HepG2 (cell line): ENCODE measurements around the gene RETREG2. TPM values are rescaled to one million over a fixed set of nuclear protein-coding genes. Genes with fewer than 3 reads are reported as not detected.
A peak's percentile ranks its signal among the peaks of the same experiment; 100 is the strongest.

ENCODE experiments used
- ETV5 ChIP-seq: IDR thresholded peaks from 2 replicates; pipeline ENCODE4 v1.6.1; 2018; ENCODE audit warnings: missing biosample characterization, missing genetic modification reagents, inconsistent platforms, borderline replicate concordance
- KAT8 ChIP-seq: IDR thresholded peaks from 2 replicates; pipeline ENCODE4 v1.6.1; 2016; ENCODE audit warnings: missing genetic modification reagents, missing compliant biosample characterization
- KLF11 ChIP-seq: IDR thresholded peaks from 2 replicates; pipeline ENCODE4 v1.6.1; 2016; ENCODE audit warnings: missing compliant biosample characterization
- KLF13 ChIP-seq: sonication (generic); formaldehyde crosslinking; IDR thresholded peaks from 2 replicates; pipeline ENCODE4 v1.4.0; 2020; ENCODE audit warnings: mild to moderate bottlenecking, missing genetic modification reagents
- MZF1 ChIP-seq: sonication (generic); formaldehyde crosslinking; IDR thresholded peaks from 2 replicates; pipeline ENCODE4 v1.8.1; 2023; ENCODE audit warnings: mild to moderate bottlenecking, missing genetic modification reagents, borderline replicate concordance
- NAIF1 ChIP-seq: sonication (generic); formaldehyde crosslinking; IDR thresholded peaks from 2 replicates; pipeline ENCODE4 v1.5.0; 2020; ENCODE audit warnings: mild to moderate bottlenecking, missing genetic modification reagents, borderline replicate concordance
- SIN3B ChIP-seq: fragments of 150-350 bp; IDR thresholded peaks from 2 replicates; pipeline ENCODE4 v1.6.1; 2014; ENCODE audit warnings: low read length
- SMYD3 ChIP-seq: sonication (generic); formaldehyde crosslinking; IDR thresholded peaks from 2 replicates; pipeline ENCODE4 v1.8.1; 2023; ENCODE audit warnings: mild to moderate bottlenecking, missing genetic modification reagents
- SP4 ChIP-seq: sonication (generic); formaldehyde crosslinking; IDR thresholded peaks from 2 replicates; pipeline ENCODE4 v1.8.1; 2023; ENCODE audit warnings: mild to moderate bottlenecking, missing genetic modification reagents
- SRSF9 ChIP-seq: fragments of 200-400 bp; formaldehyde crosslinking; IDR thresholded peaks from 2 replicates; pipeline ENCODE4 v1.6.1; 2018; ENCODE audit warnings: borderline replicate concordance, mild to moderate bottlenecking, low read depth, low read length; ENCODE audit not compliant: insufficient read depth, poor library complexity, severe bottlenecking
- ZFP36L2 ChIP-seq: sonication (generic); formaldehyde crosslinking; IDR thresholded peaks from 2 replicates; pipeline ENCODE4 v1.4.0; 2020; ENCODE audit warnings: missing genetic modification reagents
- ZKSCAN8 ChIP-seq: IDR thresholded peaks from 2 replicates; pipeline ENCODE4 v1.6.1; 2016; ENCODE audit warnings: borderline replicate concordance, missing genetic modification reagents, missing compliant biosample characterization
- ZNF234 ChIP-seq: sonication (generic); formaldehyde crosslinking; conservative IDR thresholded peaks from 2 replicates; pipeline ENCODE4 v1.5.1; 2020; ENCODE audit warnings: mild to moderate bottlenecking, missing genetic modification reagents
- ZNF543 ChIP-seq: sonication (generic); formaldehyde crosslinking; IDR thresholded peaks from 2 replicates; pipeline ENCODE4 v1.4.0; 2020; ENCODE audit warnings: mild to moderate bottlenecking, missing genetic modification reagents
- ZNF569 ChIP-seq: sonication (generic); formaldehyde crosslinking; IDR thresholded peaks from 2 replicates; pipeline ENCODE4 v1.5.0; 2020; ENCODE audit warnings: mild to moderate bottlenecking, missing genetic modification reagents, moderate library complexity, borderline replicate concordance
- ZNF619 ChIP-seq: sonication (generic); formaldehyde crosslinking; IDR thresholded peaks from 2 replicates; pipeline ENCODE4 v1.4.0; 2020; ENCODE audit warnings: mild to moderate bottlenecking, missing genetic modification reagents
- ZNF776 ChIP-seq: sonication (generic); formaldehyde crosslinking; IDR thresholded peaks from 2 replicates; pipeline ENCODE4 v1.4.0; 2020; ENCODE audit warnings: mild to moderate bottlenecking, missing genetic modification reagents
- ZNF790 ChIP-seq: sonication (generic); formaldehyde crosslinking; IDR thresholded peaks from 2 replicates; pipeline ENCODE4 v1.8.0; 2022; ENCODE audit warnings: missing genetic modification reagents, mild to moderate bottlenecking, borderline replicate concordance
- polyA plus RNA-seq, 8 experiments: library from polyadenylated mRNA; depleted of rRNA in 3 of 8; stranded (reverse) in 7 of 8; unstranded in 1 of 8; fragments of >200 nt; fragmentation: Illumina TruSeq in 4 of 8; extraction: Trizol in 4 of 8; gene quantifications; 2 replicates each; pipeline versions ENCODE4 v1.2.1 to v1.2.3, GENCODE V29; 2011 to 2016; ENCODE audit warnings: low read depth in 4 of 8, missing spikeins in 1 of 8, mixed read lengths in 1 of 8; ENCODE audit not compliant: insufficient read depth in 1 of 8
- total RNA-seq, 5 experiments: library from RNA; depleted of rRNA; stranded (reverse); fragments of >200 nt; fragmentation: Illumina TruSeq; extraction: Trizol; gene quantifications; 2 replicates each; pipeline ENCODE4 v1.2.3, GENCODE V29; 2016; ENCODE audit warnings: low read depth in 1 of 5
- TF ChIP-seq, protein P1 (sequence below): sonication (generic); formaldehyde crosslinking; IDR thresholded peaks from 2 replicates; pipeline ENCODE4 v1.5.0; 2020; ENCODE audit warnings: mild to moderate bottlenecking, missing genetic modification reagents
- TF ChIP-seq, protein P2 (sequence below): sonication (generic); formaldehyde crosslinking; IDR thresholded peaks from 2 replicates; pipeline ENCODE4 v1.4.0; 2020; ENCODE audit warnings: missing genetic modification reagents
- TF ChIP-seq, protein P3 (sequence below): sonication (generic); formaldehyde crosslinking; conservative IDR thresholded peaks from 2 replicates; pipeline ENCODE4 v1.4.0; 2020; ENCODE audit warnings: missing genetic modification reagents
- TF ChIP-seq, protein P4 (sequence below): IDR thresholded peaks from 2 replicates; pipeline ENCODE4 v1.6.1; 2016; ENCODE audit warnings: missing biosample characterization, missing genetic modification reagents, low read depth

The RETREG2 gene
- total and polyA plus RNA-seq, 2 of the 13 experiments (the other 11 are each of a cell fraction or from before 2014, with no cell fraction given), result 86.0 to 134 TPM

DNA sequence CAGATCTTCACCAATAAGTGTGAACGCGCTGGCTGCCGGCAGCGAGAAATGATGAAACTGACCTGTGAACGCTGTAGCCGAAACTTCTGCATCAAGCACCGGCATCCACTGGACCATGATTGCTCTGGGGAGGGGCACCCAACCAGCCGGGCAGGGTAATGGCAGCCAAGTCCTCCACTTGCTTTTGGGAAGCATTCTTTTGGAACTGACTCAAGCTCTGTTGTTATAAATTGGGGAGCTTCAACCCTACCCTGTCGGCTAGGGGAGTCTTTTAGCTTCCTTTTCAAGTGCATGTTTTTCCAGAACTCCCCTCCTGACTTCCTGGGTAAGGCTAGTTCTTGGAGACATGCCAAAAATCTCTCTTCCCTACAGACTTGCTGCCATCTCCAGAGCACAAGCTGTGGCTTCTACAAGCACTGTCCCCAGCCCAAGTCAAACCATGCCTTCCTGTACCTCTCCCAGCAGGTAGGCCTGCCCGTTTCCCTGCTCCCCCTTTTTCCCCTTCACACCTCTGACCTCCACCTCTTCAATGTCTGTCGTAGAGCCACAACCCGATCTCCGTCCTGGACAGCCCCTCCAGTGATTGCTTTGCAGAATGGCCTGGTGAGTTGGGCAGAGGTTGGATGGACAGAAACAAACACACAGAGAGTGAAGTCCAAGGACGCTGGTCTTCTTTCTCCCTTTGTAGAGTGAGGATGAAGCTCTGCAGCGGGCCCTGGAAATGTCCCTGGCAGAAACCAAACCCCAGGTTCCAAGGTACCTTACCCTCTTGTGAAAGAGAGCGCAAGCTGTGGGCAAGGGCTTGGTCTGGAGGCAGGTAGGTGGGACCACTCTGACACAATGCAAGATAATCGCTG lies 30.0 kb downstream of the RETREG2 start (continued):
- TF ChIP-seq, protein P1, sequence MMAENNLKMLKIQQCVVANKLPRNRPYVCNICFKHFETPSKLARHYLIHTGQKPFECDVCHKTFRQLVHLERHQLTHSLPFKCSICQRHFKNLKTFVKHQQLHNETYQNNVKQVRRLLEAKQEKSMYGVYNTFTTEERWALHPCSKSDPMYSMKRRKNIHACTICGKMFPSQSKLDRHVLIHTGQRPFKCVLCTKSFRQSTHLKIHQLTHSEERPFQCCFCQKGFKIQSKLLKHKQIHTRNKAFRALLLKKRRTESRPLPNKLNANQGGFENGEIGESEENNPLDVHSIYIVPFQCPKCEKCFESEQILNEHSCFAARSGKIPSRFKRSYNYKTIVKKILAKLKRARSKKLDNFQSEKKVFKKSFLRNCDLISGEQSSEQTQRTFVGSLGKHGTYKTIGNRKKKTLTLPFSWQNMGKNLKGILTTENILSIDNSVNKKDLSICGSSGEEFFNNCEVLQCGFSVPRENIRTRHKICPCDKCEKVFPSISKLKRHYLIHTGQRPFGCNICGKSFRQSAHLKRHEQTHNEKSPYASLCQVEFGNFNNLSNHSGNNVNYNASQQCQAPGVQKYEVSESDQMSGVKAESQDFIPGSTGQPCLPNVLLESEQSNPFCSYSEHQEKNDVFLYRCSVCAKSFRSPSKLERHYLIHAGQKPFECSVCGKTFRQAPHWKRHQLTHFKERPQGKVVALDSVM (CRISPR knock-in tag), result no peak
- TF ChIP-seq ZFP36L2 (CRISPR knock-in tag) (no peak), SIN3B (no peak), KLF13 (no peak), NAIF1 (CRISPR knock-in tag) (no peak), MZF1 (CRISPR knock-in tag) (0 out of 2 replicates have a peak, but pooled peaks have one; percentile 34), ZNF569 (CRISPR knock-in tag) (no peak), ZNF776 (no peak), ETV5 (CRISPR knock-in tag) (peak; percentile 18; the same call in 1 of the 2 replicates), ZNF543 (CRISPR knock-in tag) (no peak), ZNF234 (CRISPR knock-in tag) (no peak), SP4 (peak; percentile 81), SMYD3 (no peak; the same call in 1 of the 2 replicates), KLF11 (peak; percentile 31; the same call in 1 of the 2 replicates), SRSF9 (no peak), KAT8 (CRISPR knock-in tag) (peak; percentile 78), ZNF790 (CRISPR knock-in tag) (no peak), ZNF619 (no peak), ZKSCAN8 (peak; percentile 93)
- TF ChIP-seq, protein P2, sequence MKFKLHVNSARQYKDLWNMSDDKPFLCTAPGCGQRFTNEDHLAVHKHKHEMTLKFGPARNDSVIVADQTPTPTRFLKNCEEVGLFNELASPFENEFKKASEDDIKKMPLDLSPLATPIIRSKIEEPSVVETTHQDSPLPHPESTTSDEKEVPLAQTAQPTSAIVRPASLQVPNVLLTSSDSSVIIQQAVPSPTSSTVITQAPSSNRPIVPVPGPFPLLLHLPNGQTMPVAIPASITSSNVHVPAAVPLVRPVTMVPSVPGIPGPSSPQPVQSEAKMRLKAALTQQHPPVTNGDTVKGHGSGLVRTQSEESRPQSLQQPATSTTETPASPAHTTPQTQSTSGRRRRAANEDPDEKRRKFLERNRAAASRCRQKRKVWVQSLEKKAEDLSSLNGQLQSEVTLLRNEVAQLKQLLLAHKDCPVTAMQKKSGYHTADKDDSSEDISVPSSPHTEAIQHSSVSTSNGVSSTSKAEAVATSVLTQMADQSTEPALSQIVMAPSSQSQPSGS (CRISPR knock-in tag), result peak; percentile 63
- TF ChIP-seq, protein P3, sequence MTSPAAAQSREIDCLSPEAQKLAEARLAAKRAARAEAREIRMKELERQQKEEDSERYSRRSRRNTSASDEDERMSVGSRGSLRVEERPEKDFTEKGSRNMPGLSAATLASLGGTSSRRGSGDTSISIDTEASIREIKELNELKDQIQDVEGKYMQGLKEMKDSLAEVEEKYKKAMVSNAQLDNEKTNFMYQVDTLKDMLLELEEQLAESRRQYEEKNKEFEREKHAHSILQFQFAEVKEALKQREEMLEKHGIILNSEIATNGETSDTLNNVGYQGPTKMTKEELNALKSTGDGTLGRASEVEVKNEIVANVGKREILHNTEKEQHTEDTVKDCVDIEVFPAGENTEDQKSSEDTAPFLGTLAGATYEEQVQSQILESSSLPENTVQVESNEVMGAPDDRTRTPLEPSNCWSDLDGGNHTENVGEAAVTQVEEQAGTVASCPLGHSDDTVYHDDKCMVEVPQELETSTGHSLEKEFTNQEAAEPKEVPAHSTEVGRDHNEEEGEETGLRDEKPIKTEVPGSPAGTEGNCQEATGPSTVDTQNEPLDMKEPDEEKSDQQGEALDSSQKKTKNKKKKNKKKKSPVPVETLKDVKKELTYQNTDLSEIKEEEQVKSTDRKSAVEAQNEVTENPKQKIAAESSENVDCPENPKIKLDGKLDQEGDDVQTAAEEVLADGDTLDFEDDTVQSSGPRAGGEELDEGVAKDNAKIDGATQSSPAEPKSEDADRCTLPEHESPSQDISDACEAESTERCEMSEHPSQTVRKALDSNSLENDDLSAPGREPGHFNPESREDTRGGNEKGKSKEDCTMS (CRISPR knock-in tag), result no peak
- TF ChIP-seq, protein P4, sequence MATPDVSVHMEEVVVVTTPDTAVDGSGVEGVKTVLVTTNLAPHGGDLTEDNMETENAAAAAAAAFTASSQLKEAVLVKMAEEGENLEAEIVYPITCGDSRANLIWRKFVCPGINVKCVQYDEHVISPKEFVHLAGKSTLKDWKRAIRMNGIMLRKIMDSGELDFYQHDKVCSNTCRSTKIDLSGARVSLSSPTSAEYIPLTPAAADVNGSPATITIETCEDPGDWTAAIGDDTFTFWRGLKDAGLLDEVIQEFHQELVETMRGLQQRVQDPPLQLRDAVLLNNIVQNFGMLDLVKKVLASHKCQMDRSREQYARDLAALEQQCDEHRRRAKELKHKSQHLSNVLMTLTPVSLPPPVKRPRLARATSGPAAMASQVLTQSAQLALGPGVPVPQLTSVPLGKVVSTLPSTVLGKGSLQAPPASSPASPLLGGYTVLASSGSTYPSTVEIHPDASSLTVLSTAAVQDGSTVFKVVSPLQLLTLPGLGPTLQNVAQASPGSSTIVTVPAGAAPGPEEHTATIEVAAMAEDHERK (CRISPR knock-in tag), result no peak
